NK-92 treated with Interleukin-12 subunit alpha and Interleukin-12 subunit beta, amount 100 ng/mL, for 24 hours (cell line): ENCODE data around the gene HDAC4.

Experiments used
- DNase-seq: peaks from one replicate; lab custom pipeline; 2025; lab: John Stamatoyannopoulos, UW

HDAC4 gene

GRCh38 chr2:239383759-239384156 is 17.1 kb downstream of the HDAC4 start:
- no peak for DNase-seq

- no peak for DNase-seq
Measured at GRCh38 chr2:239383036-239383758, 17.6 kb downstream of the HDAC4 start.

- DNase-seq = no peak
Measured at GRCh38 chr2:239382384-239382880, 18.4 kb downstream of the HDAC4 start.

- DNase-seq = no peak
Measured at GRCh38 chr2:239381709-239382134, 19.1 kb downstream of the HDAC4 start.

GRCh38 chr2:239380831-239381708 is 19.8 kb downstream of the HDAC4 start:
- DNase-seq = no peak

GRCh38 chr2:239379641-239380170 is 21.1 kb downstream of the HDAC4 start:
- DNase-seq = no peak

GRCh38 chr2:239378918-239379640 is 21.7 kb downstream of the HDAC4 start:
- DNase-seq = no peak

GRCh38 chr2:239378021-239378917 is 22.6 kb downstream of the HDAC4 start:
- DNase-seq = no peak

- DNase-seq = no peak
Measured at GRCh38 chr2:239377591-239377990, 23.2 kb downstream of the HDAC4 start.

- no peak for DNase-seq
Measured at GRCh38 chr2:239376942-239377531, 23.8 kb downstream of the HDAC4 start.

GRCh38 chr2:239376351-239376750 is 24.5 kb downstream of the HDAC4 start:
- DNase-seq = no peak

GRCh38 chr2:239375278-239376061 is 25.4 kb downstream of the HDAC4 start:
- no peak for DNase-seq

- DNase-seq = no peak
Measured at GRCh38 chr2:239374896-239375277, 25.9 kb downstream of the HDAC4 start.

- no peak for DNase-seq
Measured at GRCh38 chr2:239372835-239373234, 28.0 kb downstream of the HDAC4 start.

GRCh38 chr2:239371726-239372686 is 28.8 kb downstream of the HDAC4 start:
- DNase-seq = no peak

GRCh38 chr2:239370876-239371725 is 29.7 kb downstream of the HDAC4 start:
- no peak for DNase-seq

- no peak for DNase-seq
Measured at GRCh38 chr2:239370403-239370802, 30.4 kb downstream of the HDAC4 start.
